A549 (cell line): ENCODE results near the gene POLR2F.

ENCODE experiments used
- CBX2 ChIP-seq: fragments of 200-600 bp; sonication (generic); IDR thresholded peaks from 2 replicates; pipeline ENCODE4 v1.6.1; 2016; ENCODE audit warnings: low read depth, mild to moderate bottlenecking, borderline replicate concordance
- CEBPB ChIP-seq, 2 experiments: fragments of >200 bp in 1 of 2; sonication (Bioruptor Twin) in 1 of 2; formaldehyde crosslinking in 1 of 2; IDR thresholded peaks; 2 replicates each; pipeline ENCODE4 v1.6.1; 2012 to 2016
- CTCF ChIP-seq: fragments of >200 bp; sonication (Bioruptor Twin); formaldehyde crosslinking; IDR thresholded peaks from 3 replicates; pipeline ENCODE4 v1.5.1; 2016
- EP300 ChIP-seq, 2 experiments: fragments of >200 bp; sonication (Bioruptor Twin); formaldehyde crosslinking; IDR thresholded peaks; 2 replicates in 1 of 2; 3 replicates in 1 of 2; pipeline ENCODE4 v1.6.1; 2016 to 2017
- HMGXB4 ChIP-seq: fragments of 250-450 bp; sonication (Bioruptor Pico); IDR thresholded peaks from 2 replicates; pipeline ENCODE4 v1.5.0; 2021; ENCODE audit warnings: mild to moderate bottlenecking, moderate library complexity, borderline replicate concordance
- KDM5A ChIP-seq: fragments of 200-600 bp; sonication (generic); IDR thresholded peaks from 2 replicates; pipeline ENCODE4 v1.6.1; 2016; ENCODE audit warnings: antibody characterized with exemption, mild to moderate bottlenecking
- MAX ChIP-seq: IDR thresholded peaks from 2 replicates; pipeline ENCODE4 v1.6.1; 2012
- MYC ChIP-seq: IDR thresholded peaks from 2 replicates; pipeline ENCODE4 v1.6.1; 2012; ENCODE audit warnings: mild to moderate bottlenecking, inconsistent platforms, low read length, improper control_type of control experiment, borderline replicate concordance
- POLR2A ChIP-seq: IDR thresholded peaks from 2 replicates; pipeline ENCODE4 v1.6.1; 2012; ENCODE audit warnings: mild to moderate bottlenecking, low read length
- POLR2AphosphoS2 ChIP-seq: conservative IDR thresholded peaks from 2 replicates; pipeline ENCODE4 v1.6.1; 2012; ENCODE audit warnings: low read length, improper control_type of control experiment, inconsistent platforms
- RAD21 ChIP-seq, 2 experiments: fragments of >200 bp in 1 of 2; sonication (Bioruptor Twin) in 1 of 2; formaldehyde crosslinking in 1 of 2; IDR thresholded peaks in 1 of 2; conservative IDR thresholded peaks in 1 of 2; 2 replicates in 1 of 2; 3 replicates in 1 of 2; pipeline ENCODE4 v1.6.1; 2012 to 2018; ENCODE audit warnings: inconsistent platforms in 1 of 2
- SMC3 ChIP-seq: fragments of >200 bp; sonication (Bioruptor Twin); formaldehyde crosslinking; IDR thresholded peaks from 3 replicates; pipeline ENCODE4 v1.6.1; 2018; ENCODE audit warnings: inconsistent platforms
- SREBF2 ChIP-seq: fragments of 450-650 bp; IDR thresholded peaks from 2 replicates; pipeline ENCODE4 v1.6.1; 2014; ENCODE audit warnings: mild to moderate bottlenecking, moderate library complexity

GRCh38 chr22:37999236-37999635 lies 45.7 kb downstream of the POLR2F start:
- TF ChIP-seq CBX2 (no peak), CTCF (no peak), SREBF2 (no peak), POLR2A (no peak), HMGXB4 (CRISPR knock-in tag) (no peak), RAD21 (conservative IDR thresholded peaks at IDR 0.05 in 1 of 2, IDR thresholded peaks at IDR 0.05 in 1 of 2) (no peak), EP300 (IDR thresholded peaks at IDR 0.05) (no peak), MYC (no peak), SMC3 (no peak), MAX (no peak), POLR2AphosphoS2 (no peak), CEBPB (IDR thresholded peaks at IDR 0.05) (no peak), KDM5A (no peak)
